ENCODE results near the gene MPZL2. TPM values are rescaled to one million over a fixed set of nuclear protein-coding genes. Genes with fewer than 3 reads are reported as not detected.

Gene MPZL2
- total RNA-seq, 1 experiment from 2014 or later: 51.5 TPM

- Histone ChIP-seq H3K9ac (ENCODE audit: low read length) (no peak overlapping the region), H3K27ac (ENCODE audit: low read length) (no peak overlapping the region), H4K20me1 (ENCODE audit: low read length) (no peaks in the 10 kb centered on the region), H3K4me1 (ENCODE audit: insufficient read depth, low read length) (peaks cover 5% of the 10 kb centered on the region), H3K4me3 (ENCODE audit: low read length) (no peak overlapping the region), H3K9me3 (ENCODE audit: low read length) (no peaks in the 10 kb centered on the region), H3K27me3 (ENCODE audit: low read length) (no peaks in the 10 kb centered on the region), H3K4me2 (ENCODE audit: low read length) (no peak overlapping the region), H3K36me3 (ENCODE audit: low read depth, low read length) (no peaks in the 10 kb centered on the region), H2AFZ (ENCODE audit: low read length) (no peak overlapping the region), H3F3A (ENCODE audit: low read length, unreplicated experiment) (no peaks in the 10 kb centered on the region), H3K9me2 (replicated peaks; ENCODE audit: low read length) (no peaks in the 10 kb centered on the region), H3K79me2 (ENCODE audit: low read length) (no peaks in the 10 kb centered on the region)
- no peak for ATAC-seq
- no peak for DNase-seq
- POLR2A ChIA-PET (ENCODE audit: unreplicated experiment): no interaction called here
- CTCF ChIA-PET: no interaction called here
- BruUV-seq (replicated peaks): no TSS peak
- intact Hi-C loops (cut with micrococcal nuclease): no loop called here
- TF ChIP-seq EZH2 (IDR thresholded peaks at IDR 0.05; ENCODE audit: low read length, unreplicated experiment) (no peak), CTCF (conservative IDR thresholded peaks at IDR 0.05; ENCODE audit: low read depth, low read length) (no peak)
Observed at GRCh38 chr11:118223992-118224391, 40.1 kb downstream of the MPZL2 start.

DNA sequence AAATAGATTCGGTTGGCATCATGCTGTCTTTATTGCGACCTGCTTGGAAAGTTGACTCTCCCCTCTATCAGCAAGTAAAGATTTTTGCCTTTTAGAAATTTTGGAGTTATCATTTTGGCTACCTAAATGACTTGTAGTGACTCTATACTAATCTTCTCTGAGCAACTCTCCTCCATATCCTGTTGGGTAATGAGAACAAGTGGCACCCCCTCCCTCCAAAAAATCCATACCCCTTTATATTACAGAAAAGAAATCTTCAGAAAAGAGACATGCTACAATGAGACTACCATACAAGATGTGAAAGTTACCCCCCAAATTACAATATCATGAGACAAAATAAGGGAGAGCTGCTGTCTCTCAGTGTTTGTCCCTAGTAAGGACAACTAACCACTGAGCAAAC lies 40.5 kb downstream of the MPZL2 start:
- H3K4me1 ChIP-seq (ENCODE audit: insufficient read depth, low read length): peaks cover 3% of the 10 kb centered on the region; the same call in 1 of the 2 replicates
- no peaks in the 10 kb centered on the region for H3K79me2 ChIP-seq (ENCODE audit: low read length)
- no peaks in the 10 kb centered on the region for H4K20me1 ChIP-seq (ENCODE audit: low read length)
- intact Hi-C loops (cut with micrococcal nuclease): no loop called here
- no peaks in the 10 kb centered on the region for H3K9me2 ChIP-seq (replicated peaks; ENCODE audit: low read length)
- no peaks in the 10 kb centered on the region for H3F3A ChIP-seq (ENCODE audit: low read length, unreplicated experiment)
- no peak overlapping the region for H3K4me2 ChIP-seq (ENCODE audit: low read length)
- no peak overlapping the region for H3K27ac ChIP-seq (ENCODE audit: low read length)
- CTCF ChIA-PET: no interaction called here
- no peaks in the 10 kb centered on the region for H3K36me3 ChIP-seq (ENCODE audit: low read depth, low read length)
- H3K9ac ChIP-seq (ENCODE audit: low read length): no peak overlapping the region
- ATAC-seq (no peak), DNase-seq (no peak)
- BruUV-seq (replicated peaks): no TSS peak
- no peaks in the 10 kb centered on the region for H3K27me3 ChIP-seq (ENCODE audit: low read length)
- POLR2A ChIA-PET (ENCODE audit: unreplicated experiment): no interaction called here
- H2AFZ ChIP-seq (ENCODE audit: low read length): no peak overlapping the region
- H3K9me3 ChIP-seq (ENCODE audit: low read length): no peaks in the 10 kb centered on the region
- TF ChIP-seq EZH2 (IDR thresholded peaks at IDR 0.05; ENCODE audit: low read length, unreplicated experiment): no peak
- no peak for TF ChIP-seq CTCF (conservative IDR thresholded peaks at IDR 0.05; ENCODE audit: low read depth, low read length)
- TF ChIP-seq EZH2phosphoT487 (IDR thresholded peaks at IDR 0.05; ENCODE audit: borderline replicate concordance, low read length): no peak
- no peak overlapping the region for H3K4me3 ChIP-seq (ENCODE audit: low read length)

DNA sequence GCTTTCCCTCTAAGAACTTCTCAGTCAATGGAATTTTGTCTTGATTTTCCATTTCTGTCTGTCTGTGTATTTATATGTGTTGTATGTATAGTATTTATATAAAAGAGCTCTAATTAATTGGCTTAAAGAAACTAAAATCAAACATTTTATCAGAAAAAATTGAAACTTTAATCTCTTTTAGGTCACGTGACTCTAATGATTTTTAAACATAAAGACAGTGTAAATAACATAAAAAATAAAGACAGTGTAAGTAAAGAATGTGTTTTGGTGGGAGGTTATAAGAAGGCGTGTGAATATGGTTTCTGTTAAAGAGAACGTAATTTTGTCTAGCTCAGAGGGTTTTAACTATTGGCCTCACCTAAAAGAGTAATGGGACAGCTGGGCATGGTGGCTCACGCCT lies 41.7 kb downstream of the MPZL2 start:
- ChIA-PET POLR2A (ENCODE audit: unreplicated experiment) (no interaction called here), CTCF (interaction anchor here (0.6 kb wide), 1 partner anchor 24 kb away, joined by 9 read pairs; no protein-coding TSS in a partner anchor)
- Histone ChIP-seq H3K9me3 (ENCODE audit: low read length) (no peaks in the 10 kb centered on the region), H3K36me3 (ENCODE audit: low read depth, low read length) (no peaks in the 10 kb centered on the region), H3K9ac (ENCODE audit: low read length) (no peak overlapping the region), H3F3A (ENCODE audit: low read length, unreplicated experiment) (no peaks in the 10 kb centered on the region), H3K4me2 (ENCODE audit: low read length) (no peak overlapping the region), H3K27me3 (ENCODE audit: low read length) (no peaks in the 10 kb centered on the region), H3K79me2 (ENCODE audit: low read length) (no peaks in the 10 kb centered on the region), H3K9me2 (replicated peaks; ENCODE audit: low read length) (no peaks in the 10 kb centered on the region), H2AFZ (ENCODE audit: low read length) (no peak overlapping the region), H3K4me1 (ENCODE audit: insufficient read depth, low read length) (no peaks in the 10 kb centered on the region), H3K27ac (ENCODE audit: low read length) (no peak overlapping the region), H4K20me1 (ENCODE audit: low read length) (no peaks in the 10 kb centered on the region), H3K4me3 (ENCODE audit: low read length) (no peak overlapping the region)
- DNase-seq (no peak), ATAC-seq (no peak)
- TF ChIP-seq CTCF (conservative IDR thresholded peaks at IDR 0.05; ENCODE audit: low read depth, low read length) (no peak), EZH2 (IDR thresholded peaks at IDR 0.05; ENCODE audit: low read length, unreplicated experiment) (no peak), EZH2phosphoT487 (IDR thresholded peaks at IDR 0.05; ENCODE audit: borderline replicate concordance, low read length) (no peak)
- intact Hi-C loops (cut with micrococcal nuclease): no loop called here
- BruUV-seq (replicated peaks): no TSS peak
